Stomach smooth muscle (tissue), 2 donors: ENCODE results near the gene MIPOL1.

ENCODE experiments used
- H3K27ac ChIP-seq: one replicate; pipeline ENCODE4 v1.7.0; 2013; ENCODE audit warnings: mild to moderate bottlenecking, low read length, inconsistent platforms
- H3K27me3 ChIP-seq, 2 donors: one replicate each; pipeline ENCODE4 v1.7.0; 2013; ENCODE audit warnings: low read length in 2 of 2; ENCODE audit not compliant: insufficient read depth in 2 of 2, control insufficient read depth in 1 of 2
- H3K36me3 ChIP-seq, 2 donors: one replicate each; pipeline ENCODE4 v1.7.0; 2013; ENCODE audit warnings: low read length in 2 of 2; ENCODE audit not compliant: control insufficient read depth in 2 of 2, insufficient read depth in 2 of 2
- H3K4me1 ChIP-seq: one replicate; pipeline ENCODE4 v1.7.0; 2013; ENCODE audit warnings: low read length; ENCODE audit not compliant: control insufficient read depth, insufficient read depth
- H3K4me3 ChIP-seq, 2 donors: one replicate each; pipeline ENCODE4 v1.7.0; 2013; ENCODE audit warnings: low read length in 2 of 2
- H3K9ac ChIP-seq, 2 donors: one replicate each; pipeline ENCODE4 v1.7.0; 2013; ENCODE audit warnings: low read length in 2 of 2, mild to moderate bottlenecking in 1 of 2
- H3K9me3 ChIP-seq, 2 donors: one replicate each; pipeline ENCODE4 v1.7.0; 2013; ENCODE audit warnings: low read length in 2 of 2; ENCODE audit not compliant: control insufficient read depth in 2 of 2
- donor health status: healthy.
- donor health status: Pancreatic carcinoma.

MIPOL1 gene

GRCh38 chr14:37563189-37563588 is 365.5 kb downstream of the MIPOL1 start:
- Histone ChIP-seq H3K27ac (no peak overlapping the region), H3K36me3 (no peaks in the 10 kb centered on the region), H3K27me3 (no peaks in the 10 kb centered on the region), H3K9ac (no peak overlapping the region), H3K4me3 (no peak overlapping the region), H3K9me3 (no peaks in the 10 kb centered on the region), H3K4me1 (no peaks in the 10 kb centered on the region)

GRCh38 chr14:37565550-37565949 is 367.8 kb downstream of the MIPOL1 start:
- no peak overlapping the region for H3K27ac ChIP-seq
- no peaks in the 10 kb centered on the region for H3K27me3 ChIP-seq
- H3K36me3 ChIP-seq = no peaks in the 10 kb centered on the region
- H3K4me1 ChIP-seq = no peaks in the 10 kb centered on the region
- H3K4me3 ChIP-seq = no peak overlapping the region
- no peaks in the 10 kb centered on the region for H3K9me3 ChIP-seq
- H3K9ac ChIP-seq = no peak overlapping the region

DNA sequence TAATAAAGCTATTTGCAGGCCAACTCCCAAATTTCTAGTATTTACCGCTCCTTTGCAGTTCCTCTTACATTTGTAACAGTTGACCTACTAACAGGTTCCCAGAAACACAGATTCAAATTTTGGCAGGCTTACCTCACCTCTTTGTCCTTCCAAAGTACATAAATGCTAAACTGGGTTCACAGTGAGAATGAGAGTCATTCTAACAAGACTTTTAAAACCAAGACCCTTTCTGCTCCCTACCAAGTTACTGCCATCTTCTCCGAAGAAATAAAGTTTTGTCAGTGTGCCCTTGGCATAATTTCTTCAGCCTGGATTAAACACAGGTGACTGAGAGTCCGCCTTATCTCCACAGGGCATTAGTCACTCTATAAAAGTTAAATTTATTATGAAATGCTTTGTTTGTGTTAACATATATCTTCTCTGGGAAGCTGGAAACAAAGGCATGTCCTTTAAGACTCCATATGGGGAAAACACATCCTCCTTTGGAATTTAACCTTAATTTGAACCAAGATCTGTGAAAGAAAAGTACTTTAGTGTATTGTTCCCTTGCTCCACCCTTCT is 369.2 kb downstream of the MIPOL1 start:
- no peaks in the 10 kb centered on the region for H3K4me1 ChIP-seq
- H3K9ac ChIP-seq = no peak overlapping the region
- H3K4me3 ChIP-seq = no peak overlapping the region
- H3K9me3 ChIP-seq = no peaks in the 10 kb centered on the region
- no peaks in the 10 kb centered on the region for H3K27me3 ChIP-seq
- H3K36me3 ChIP-seq = no peaks in the 10 kb centered on the region
- no peak overlapping the region for H3K27ac ChIP-seq

DNA sequence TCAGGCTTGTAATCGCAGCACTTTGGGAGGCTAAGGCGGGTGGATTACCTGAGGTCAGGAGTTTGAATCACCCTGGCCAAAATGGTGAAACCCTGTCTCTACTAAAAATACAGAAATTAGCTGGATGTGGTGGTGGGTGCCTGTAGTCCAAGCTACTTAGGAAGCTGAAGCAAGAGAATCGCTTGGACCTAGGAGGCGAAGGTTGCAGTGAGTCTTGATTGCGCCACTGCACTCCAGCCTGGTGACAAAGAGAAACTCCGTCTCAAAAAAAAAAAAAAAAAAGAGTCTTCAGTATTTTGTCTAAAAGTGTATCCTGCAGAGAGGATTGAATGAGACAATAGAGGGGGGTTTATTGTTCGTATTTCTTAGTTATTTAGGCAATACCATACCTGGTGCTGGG is 372.0 kb downstream of the MIPOL1 start:
- Histone ChIP-seq H3K4me3 (no peak overlapping the region), H3K36me3 (no peaks in the 10 kb centered on the region), H3K4me1 (no peaks in the 10 kb centered on the region), H3K27me3 (no peaks in the 10 kb centered on the region), H3K27ac (no peak overlapping the region), H3K9ac (no peak overlapping the region), H3K9me3 (no peaks in the 10 kb centered on the region)

GRCh38 chr14:37571391-37571790 is 373.7 kb downstream of the MIPOL1 start:
- H3K27ac ChIP-seq = no peak overlapping the region
- no peak overlapping the region for H3K9ac ChIP-seq
- H3K4me3 ChIP-seq = no peak overlapping the region
- H3K27me3 ChIP-seq = peaks cover 2 to 4% of the 10 kb centered on the region in 2 donors
- H3K4me1 ChIP-seq = no peaks in the 10 kb centered on the region
- no peaks in the 10 kb centered on the region for H3K9me3 ChIP-seq
- no peaks in the 10 kb centered on the region for H3K36me3 ChIP-seq

DNA sequence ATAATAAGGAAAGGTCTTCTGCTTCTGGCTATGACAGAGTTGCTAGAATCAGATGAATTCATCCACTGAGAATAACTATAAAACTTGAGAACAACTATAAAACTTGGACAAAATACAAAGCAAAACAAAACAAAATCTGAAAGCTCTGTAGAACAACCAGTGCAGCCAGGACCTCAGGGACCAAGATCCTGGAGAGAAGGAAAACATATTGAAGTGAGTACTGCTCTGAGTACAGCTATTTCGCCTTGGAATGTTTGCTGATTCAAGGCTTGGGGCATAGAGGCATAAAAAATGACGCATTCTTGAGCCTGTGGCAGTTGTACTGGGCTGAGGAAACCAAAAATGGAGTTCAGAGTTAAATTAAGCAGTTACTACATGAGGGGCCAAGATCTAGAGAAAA is 375.6 kb downstream of the MIPOL1 start:
- Histone ChIP-seq H3K4me3 (no peak overlapping the region), H3K9ac (no peak overlapping the region), H3K4me1 (no peaks in the 10 kb centered on the region)

GRCh38 chr14:37579274-37579673 is 381.5 kb downstream of the MIPOL1 start:
- H3K27ac ChIP-seq = no peak overlapping the region
- H3K9me3 ChIP-seq = no peaks in the 10 kb centered on the region
- peaks cover 5 to 23% of the 10 kb centered on the region in 2 donors for H3K27me3 ChIP-seq
- peaks cover 6% of the 10 kb centered on the region for H3K4me1 ChIP-seq
- no peaks in the 10 kb centered on the region for H3K36me3 ChIP-seq
- H3K9ac ChIP-seq = no peak overlapping the region
- H3K4me3 ChIP-seq = no peak overlapping the region

More for the DNA sequence above, 375.6 kb downstream of the MIPOL1 start:
- Histone ChIP-seq H3K9me3 (no peaks in the 10 kb centered on the region), H3K36me3 (no peaks in the 10 kb centered on the region), H3K27me3 (peaks cover 2 to 4% of the 10 kb centered on the region in 2 donors), H3K27ac (no peak overlapping the region)

GRCh38 chr14:37580146-37580545 is 382.4 kb downstream of the MIPOL1 start:
- Histone ChIP-seq H3K27ac (no peak overlapping the region), H3K27me3 (peaks cover 13 to 28% of the 10 kb centered on the region in 2 donors), H3K4me3 (no peak overlapping the region), H3K4me1 (peaks cover 9% of the 10 kb centered on the region), H3K9ac (no peak overlapping the region), H3K36me3 (no peaks in the 10 kb centered on the region), H3K9me3 (no peaks in the 10 kb centered on the region)

- Histone ChIP-seq H3K9me3 (no peaks in the 10 kb centered on the region), H3K36me3 (no peaks in the 10 kb centered on the region), H3K4me3 (peak overlapping the region in 1 of 2 donors; percentile 16), H3K4me1 (peaks cover 15% of the 10 kb centered on the region), H3K27me3 (peaks cover 32 to 60% of the 10 kb centered on the region in 2 donors), H3K9ac (no peak overlapping the region), H3K27ac (no peak overlapping the region)
These were observed 385.8 kb downstream of the MIPOL1 start for GRCh38 chr14:37583358-37584210.

- no peak overlapping the region for H3K27ac ChIP-seq
- H3K36me3 ChIP-seq = no peaks in the 10 kb centered on the region
- no peak overlapping the region for H3K4me3 ChIP-seq
- peaks cover 15% of the 10 kb centered on the region for H3K4me1 ChIP-seq
- H3K27me3 ChIP-seq = peaks cover 40 to 65% of the 10 kb centered on the region in 2 donors
- no peaks in the 10 kb centered on the region for H3K9me3 ChIP-seq
- H3K9ac ChIP-seq = no peak overlapping the region
These were observed 386.7 kb downstream of the MIPOL1 start for GRCh38 chr14:37584211-37585100.
